HUES64 (cell line): ENCODE results near the gene PIP5K1B.

Source experiments
- H3K27ac ChIP-seq: 2 replicates; pipeline ENCODE4 v1.7.0; 2013; ENCODE audit warnings: low read depth, low read length, inconsistent platforms
- H3K27me3 ChIP-seq: 2 replicates; pipeline ENCODE4 v1.6.1; 2013; ENCODE audit warnings: mild to moderate bottlenecking, low read length; ENCODE audit not compliant: insufficient read depth
- H3K36me3 ChIP-seq: 2 replicates; pipeline ENCODE4 v1.6.1; 2013; ENCODE audit warnings: mild to moderate bottlenecking, low read length; ENCODE audit not compliant: insufficient read depth
- H3K4me1 ChIP-seq: 2 replicates; pipeline ENCODE4 v1.6.1; 2013; ENCODE audit warnings: mild to moderate bottlenecking, low read length, moderate library complexity; ENCODE audit not compliant: insufficient read depth
- H3K4me3 ChIP-seq: 2 replicates; pipeline ENCODE4 v1.5.1; 2013; ENCODE audit warnings: mild to moderate bottlenecking, low read length, moderate library complexity
- H3K9ac ChIP-seq: 2 replicates; pipeline ENCODE4 v1.6.1; 2013; ENCODE audit warnings: mild to moderate bottlenecking, low read depth, low read length
- H3K9me3 ChIP-seq: 2 replicates; pipeline ENCODE4 v1.6.1; 2013; ENCODE audit warnings: low read depth, low read length; ENCODE audit not compliant: insufficient read depth
- WGBS: fragments of 150-250, 120-280 bp; methylation state at CpG from one replicate; pipeline ENCODE4 v1.1.7; 2013; ENCODE audit warnings: missing lambda C conversion rate; 5-methylcytosine and 5-hydroxymethylcytosine counted together

PIP5K1B gene

DNA sequence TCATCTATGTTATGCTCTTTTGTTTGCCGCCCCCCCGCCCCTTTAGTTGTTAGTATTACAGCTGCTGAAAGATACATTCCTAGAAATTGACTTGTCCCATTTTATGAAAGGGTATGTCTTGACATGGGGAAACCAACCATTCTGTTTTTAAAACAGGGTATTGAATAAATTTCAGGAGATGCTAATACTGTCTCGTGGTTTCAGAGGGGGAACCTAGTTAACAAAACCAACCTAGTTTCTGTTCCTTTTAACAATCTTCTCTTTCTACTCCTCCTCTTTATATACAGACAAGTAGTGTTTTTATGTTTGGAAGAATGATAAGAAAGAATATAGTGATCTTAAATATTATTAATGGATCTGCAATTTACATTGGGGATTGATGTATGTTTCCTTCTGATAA, 3.5 kb downstream of the PIP5K1B start:
- no peaks in the 10 kb centered on the region for H3K36me3 ChIP-seq
- H3K9me3 ChIP-seq: no peaks in the 10 kb centered on the region
- no peak overlapping the region for H3K27ac ChIP-seq
- H3K4me1 ChIP-seq: peaks cover 21% of the 10 kb centered on the region
- WGBS: 87% methylated on average over 3 of the region's 3 CpGs
- no peak overlapping the region for H3K9ac ChIP-seq
- H3K4me3 ChIP-seq: no peak overlapping the region
- H3K27me3 ChIP-seq: peaks cover 47% of the 10 kb centered on the region

DNA sequence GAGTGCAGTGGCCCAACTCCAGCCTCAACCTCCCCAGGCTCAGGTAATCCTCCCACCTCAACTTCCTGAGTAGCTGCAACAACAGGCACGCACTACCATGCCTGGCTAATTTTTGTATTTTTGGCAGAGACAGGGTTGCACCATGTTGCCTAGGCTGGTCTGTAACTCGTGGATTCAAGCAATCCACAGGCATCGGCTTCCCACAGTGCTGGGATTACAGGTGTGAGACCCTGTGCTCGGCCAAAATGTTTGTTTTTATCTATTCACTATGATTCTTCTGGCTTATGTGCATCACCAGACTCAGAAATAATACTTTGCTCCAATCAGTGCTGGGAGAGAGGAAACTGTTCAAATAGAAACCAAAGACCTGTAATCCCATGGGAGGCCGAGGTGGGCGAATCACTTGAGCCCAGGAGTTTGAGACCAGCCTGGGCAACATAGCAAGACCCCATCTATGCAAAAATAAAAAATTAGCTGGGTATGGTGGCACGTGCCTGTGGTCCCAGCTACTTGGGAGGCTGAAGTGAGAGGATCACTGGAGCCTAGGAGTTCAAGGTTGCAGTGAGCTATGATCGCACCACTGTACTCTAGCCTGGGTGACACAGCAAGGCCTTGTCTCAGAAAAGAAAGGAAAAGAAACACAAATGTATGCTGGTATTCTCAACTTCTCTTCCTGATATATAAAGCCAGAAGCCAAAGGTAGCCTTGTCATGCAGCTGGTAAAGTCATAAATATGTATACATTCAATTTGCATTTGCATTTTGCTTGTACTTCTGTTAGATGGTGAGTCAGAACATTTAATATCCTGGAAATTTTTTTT, 4.5 kb downstream of the PIP5K1B start:
- H3K4me1 ChIP-seq: peaks cover 14% of the 10 kb centered on the region
- no peak overlapping the region for H3K27ac ChIP-seq
- no peak overlapping the region for H3K4me3 ChIP-seq
- WGBS: 91% methylated on average over 8 of the region's 8 CpGs
- H3K9ac ChIP-seq: no peak overlapping the region
- no peaks in the 10 kb centered on the region for H3K9me3 ChIP-seq
- peaks cover 37% of the 10 kb centered on the region for H3K27me3 ChIP-seq
- no peaks in the 10 kb centered on the region for H3K36me3 ChIP-seq

DNA sequence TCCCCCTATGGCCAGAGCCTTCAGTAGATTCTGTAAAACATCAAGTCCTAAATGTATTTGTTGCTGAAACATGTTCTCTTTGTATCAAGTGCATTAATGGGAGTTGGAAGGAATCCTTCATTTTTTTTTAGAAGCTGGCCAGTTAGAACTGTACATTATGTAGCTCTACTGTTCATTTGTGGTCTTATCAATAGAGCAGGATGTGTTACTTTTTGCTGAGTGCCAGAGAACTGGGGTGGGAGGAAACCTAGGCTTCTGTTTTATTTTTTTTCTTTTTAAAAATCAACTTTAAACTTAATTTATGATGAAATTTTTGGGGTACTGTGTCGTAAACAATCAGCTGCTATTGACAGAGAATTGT, 5.1 kb downstream of the PIP5K1B start:
- no peak overlapping the region for H3K4me3 ChIP-seq
- no peak overlapping the region for H3K27ac ChIP-seq
- no CpG with 5 or more reads among the region's 1 CpG for WGBS
- peaks cover 34% of the 10 kb centered on the region for H3K27me3 ChIP-seq
- H3K9me3 ChIP-seq: no peaks in the 10 kb centered on the region
- no peaks in the 10 kb centered on the region for H3K36me3 ChIP-seq
- H3K4me1 ChIP-seq: peaks cover 13% of the 10 kb centered on the region
- no peak overlapping the region for H3K9ac ChIP-seq

DNA sequence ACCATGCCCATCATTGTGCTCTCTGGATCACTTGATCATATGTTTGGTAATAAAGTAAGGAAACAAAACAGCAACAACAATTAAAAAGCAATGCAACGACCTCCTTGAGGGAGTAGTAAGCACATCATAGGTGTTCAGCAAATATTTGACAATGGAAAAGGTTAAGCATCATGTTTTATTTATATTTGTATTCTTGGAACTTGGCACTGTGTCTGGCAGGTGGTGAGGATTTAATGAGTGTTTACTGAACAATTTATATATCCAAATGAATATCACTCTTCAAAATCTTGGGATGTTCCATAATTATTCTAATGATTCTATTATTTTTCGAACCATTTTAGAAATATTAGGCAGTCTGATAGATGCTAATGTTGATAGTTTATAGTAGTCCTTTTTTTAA, 6.2 kb downstream of the PIP5K1B start:
- peaks cover 11% of the 10 kb centered on the region for H3K4me1 ChIP-seq
- H3K4me3 ChIP-seq: no peak overlapping the region
- H3K27me3 ChIP-seq: peaks cover 26% of the 10 kb centered on the region
- H3K27ac ChIP-seq: no peak overlapping the region
- H3K36me3 ChIP-seq: no peaks in the 10 kb centered on the region
- WGBS: 90% methylated on average over 1 of the region's 2 CpGs
- H3K9ac ChIP-seq: no peak overlapping the region
- no peaks in the 10 kb centered on the region for H3K9me3 ChIP-seq

DNA sequence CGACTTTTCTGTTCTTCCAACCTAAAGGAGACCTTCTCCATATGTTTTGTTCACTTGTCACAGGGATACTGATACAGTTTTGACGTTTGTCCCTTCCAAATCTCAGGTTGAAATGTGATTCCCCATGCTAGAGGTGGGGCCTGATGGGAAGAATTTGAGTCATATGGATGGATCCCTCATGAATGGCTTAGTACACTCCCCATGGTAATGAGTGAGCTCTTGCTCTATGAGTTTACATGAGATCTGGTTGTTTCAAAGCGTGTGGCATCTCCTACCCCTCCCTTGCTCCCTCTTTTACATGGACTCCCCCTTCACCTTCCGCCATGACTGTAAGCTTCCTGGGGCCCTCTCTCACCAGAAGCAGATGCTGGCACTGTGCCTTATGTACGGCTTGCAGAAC, 6.9 kb downstream of the PIP5K1B start:
- Histone ChIP-seq H3K27ac (no peak overlapping the region), H3K27me3 (peaks cover 20% of the 10 kb centered on the region), H3K9ac (no peak overlapping the region), H3K4me1 (peaks cover 5% of the 10 kb centered on the region), H3K9me3 (no peaks in the 10 kb centered on the region), H3K36me3 (no peaks in the 10 kb centered on the region), H3K4me3 (no peak overlapping the region)
- 89% methylated on average over 5 of the region's 5 CpGs for WGBS

DNA sequence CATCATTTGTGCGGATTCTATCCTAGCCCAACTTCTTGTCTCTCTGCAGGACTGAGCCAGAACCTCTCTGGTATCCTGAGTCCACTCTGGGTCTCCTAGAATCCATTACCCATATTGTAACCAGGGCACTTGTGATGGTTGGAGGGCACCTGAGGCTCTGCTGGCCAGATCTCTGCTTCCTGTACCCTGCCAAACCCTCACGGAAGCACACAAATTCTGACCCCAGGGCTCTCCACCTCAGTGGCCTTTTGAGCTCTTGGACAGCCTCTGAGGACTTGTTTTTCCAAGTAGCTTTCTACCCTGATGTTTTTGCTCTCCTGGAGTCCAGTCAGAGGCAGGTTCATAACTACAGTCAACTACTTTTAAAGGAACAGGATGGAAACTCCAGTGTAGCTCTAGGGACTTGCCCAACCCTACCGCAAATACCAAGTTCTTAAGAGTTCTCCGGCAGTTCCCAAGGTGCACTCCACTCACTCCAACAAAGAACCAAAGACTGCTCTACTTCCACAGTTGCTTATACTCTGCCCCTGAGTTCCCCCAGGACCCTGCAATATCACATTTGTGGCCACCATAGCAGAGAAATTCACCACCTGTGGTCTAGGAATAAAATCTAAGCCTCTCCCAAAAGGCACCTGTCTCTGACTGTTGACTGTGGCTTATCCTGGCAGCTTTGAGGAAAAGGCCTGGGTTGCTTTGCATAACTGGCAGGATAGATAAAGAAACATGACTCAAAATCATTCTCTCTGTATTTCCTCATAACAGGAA, 9.6 kb downstream of the PIP5K1B start:
- H3K27ac ChIP-seq: no peak overlapping the region
- no peaks in the 10 kb centered on the region for H3K9me3 ChIP-seq
- no peaks in the 10 kb centered on the region for H3K36me3 ChIP-seq
- H3K9ac ChIP-seq: no peak overlapping the region
- no peaks in the 10 kb centered on the region for H3K27me3 ChIP-seq
- no peaks in the 10 kb centered on the region for H3K4me1 ChIP-seq
- 96% methylated on average over 4 of the region's 4 CpGs for WGBS
- H3K4me3 ChIP-seq: no peak overlapping the region

DNA sequence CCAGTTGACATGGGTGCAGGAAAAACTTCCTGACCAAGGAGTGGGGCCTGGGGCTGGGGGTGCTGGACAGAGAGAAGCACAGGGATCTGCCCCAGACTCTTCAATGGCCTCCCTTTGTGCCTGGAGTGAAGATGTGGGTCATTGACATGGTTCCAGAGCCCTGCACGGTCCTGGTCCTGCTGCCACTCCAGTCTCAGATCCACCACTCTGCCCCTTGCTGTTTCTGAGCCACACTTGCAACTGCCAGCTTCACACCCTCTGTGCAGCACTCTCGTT, 10.1 kb downstream of the PIP5K1B start:
- Histone ChIP-seq H3K27ac (no peak overlapping the region), H3K4me1 (no peaks in the 10 kb centered on the region), H3K36me3 (no peaks in the 10 kb centered on the region), H3K27me3 (no peaks in the 10 kb centered on the region), H3K9me3 (no peaks in the 10 kb centered on the region), H3K9ac (no peak overlapping the region), H3K4me3 (no peak overlapping the region)
- WGBS: 86% methylated on average over 2 of the region's 2 CpGs

DNA sequence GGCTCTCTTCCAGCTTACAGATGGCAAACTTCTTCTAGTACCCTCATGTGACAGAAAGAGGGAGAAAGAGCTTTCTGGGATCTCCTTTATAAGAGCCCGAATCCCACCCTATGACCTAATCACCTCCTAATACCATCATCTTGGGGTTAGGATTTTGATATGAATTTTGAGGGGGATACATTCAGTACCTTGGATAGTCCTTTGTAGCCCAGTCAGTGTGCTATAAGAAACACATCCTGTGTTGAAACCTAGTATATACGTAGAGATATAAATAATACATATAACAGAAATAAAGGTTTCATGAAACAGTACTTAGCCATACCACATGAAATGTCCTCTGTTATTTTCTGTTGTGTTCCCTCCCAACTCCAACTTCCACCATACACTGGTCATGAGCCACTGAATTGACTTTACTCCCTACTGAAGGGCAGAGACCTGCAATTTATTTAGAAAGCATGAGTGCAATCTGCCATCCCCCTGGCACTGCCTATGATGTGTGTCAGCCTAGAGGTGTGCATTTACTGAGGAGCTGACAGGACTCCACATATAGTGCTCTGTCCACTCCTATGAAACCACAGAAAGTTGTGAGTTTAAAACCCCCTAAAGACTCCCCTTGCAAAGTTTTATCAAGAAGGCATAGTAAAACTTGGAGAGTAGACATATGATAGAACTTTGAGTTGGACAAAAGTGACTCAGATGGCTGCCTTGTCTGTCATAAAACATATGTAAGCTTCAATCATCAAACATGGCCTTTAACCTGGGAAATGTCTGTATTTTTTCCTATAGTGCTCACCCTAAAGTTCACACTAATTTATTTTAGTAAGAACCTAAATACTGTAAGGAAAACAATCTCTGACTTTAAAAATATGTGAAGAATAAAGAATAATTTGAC, 12.8 kb downstream of the PIP5K1B start:
- H3K9ac ChIP-seq: no peak overlapping the region
- H3K27me3 ChIP-seq: no peaks in the 10 kb centered on the region
- H3K9me3 ChIP-seq: no peaks in the 10 kb centered on the region
- H3K27ac ChIP-seq: no peak overlapping the region
- H3K4me3 ChIP-seq: no peak overlapping the region
- WGBS: no CpG with 5 or more reads among the region's 2 CpGs
- H3K36me3 ChIP-seq: no peaks in the 10 kb centered on the region
- H3K4me1 ChIP-seq: no peaks in the 10 kb centered on the region

DNA sequence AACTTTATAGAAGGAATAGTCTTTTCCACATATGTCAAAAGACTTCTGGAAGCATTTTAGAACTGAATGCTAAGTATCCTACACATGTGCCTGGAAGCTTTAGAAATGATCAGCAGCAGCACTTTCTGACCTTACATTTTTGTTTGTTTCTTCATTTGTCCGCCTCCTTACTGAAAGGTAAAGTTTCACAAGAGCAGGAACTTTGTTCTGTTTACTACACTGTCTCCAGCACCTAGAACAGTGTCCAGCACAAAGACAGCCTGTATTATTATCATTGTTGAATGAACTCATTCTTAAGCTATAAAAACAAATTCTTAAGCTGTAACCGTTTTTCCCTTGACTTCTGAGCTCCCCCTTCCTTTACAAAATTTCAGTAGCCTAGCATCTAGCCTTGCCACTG, 14.8 kb downstream of the PIP5K1B start:
- no peak overlapping the region for H3K9ac ChIP-seq
- H3K4me1 ChIP-seq: no peaks in the 10 kb centered on the region
- H3K4me3 ChIP-seq: no peak overlapping the region
- no peaks in the 10 kb centered on the region for H3K9me3 ChIP-seq
- no peaks in the 10 kb centered on the region for H3K36me3 ChIP-seq
- H3K27me3 ChIP-seq: no peaks in the 10 kb centered on the region
- H3K27ac ChIP-seq: no peak overlapping the region
- 77% methylated on average over 2 of the region's 2 CpGs for WGBS

DNA sequence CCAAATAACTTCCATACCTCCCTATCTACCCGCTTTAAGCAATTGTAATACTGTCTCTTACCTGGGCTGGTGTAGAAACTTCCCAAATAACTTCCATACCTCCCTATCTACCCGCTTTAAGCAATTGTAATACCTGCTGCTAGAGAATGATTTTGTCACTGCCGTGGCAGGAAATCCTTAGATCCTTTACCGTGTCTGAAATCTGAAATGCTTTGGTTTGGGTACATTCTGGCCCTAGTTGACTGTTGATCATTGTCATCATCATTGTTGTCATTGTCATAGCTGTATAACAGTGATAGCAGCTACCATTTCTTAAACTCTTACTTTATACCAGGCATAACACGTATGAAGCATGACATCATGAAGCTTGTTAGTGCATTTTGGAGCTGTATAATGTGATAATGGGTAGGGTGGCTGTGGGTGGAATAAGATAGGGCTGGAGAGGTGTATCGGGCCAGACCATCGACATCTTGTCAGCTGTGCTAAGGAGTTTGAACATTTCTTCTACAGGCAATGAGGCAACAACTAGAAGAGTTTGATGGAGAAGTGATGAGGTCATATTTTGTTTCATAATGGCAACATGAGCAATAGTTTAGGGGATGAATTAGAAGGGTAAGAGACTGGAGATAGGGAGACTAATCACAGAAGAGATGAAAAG, 15.7 kb downstream of the PIP5K1B start:
- 94% methylated on average over 7 of the region's 7 CpGs for WGBS
- Histone ChIP-seq H3K27ac (no peak overlapping the region), H3K4me1 (no peaks in the 10 kb centered on the region), H3K9ac (no peak overlapping the region), H3K27me3 (no peaks in the 10 kb centered on the region), H3K36me3 (no peaks in the 10 kb centered on the region), H3K4me3 (no peak overlapping the region), H3K9me3 (no peaks in the 10 kb centered on the region)
